Stomach (tissue), 4 donors: Measurements from ENCODE around the gene FMN1.

Experiments
- CTCF ChIP-seq, 7 experiments: fragments of 450-650 bp in 4 of 7; fragments of 200-600 bp in 3 of 7; sonication (generic) in 3 of 7; IDR thresholded peaks; one replicate each; pipeline ENCODE4 v1.5.1; 2016 to 2019; ENCODE audit warnings: antibody characterized with exemption in 7 of 7, control low read depth in 2 of 7, mild to moderate bottlenecking in 1 of 7
- POLR2AphosphoS5 ChIP-seq, 3 donors: sonication (generic); formaldehyde crosslinking; IDR thresholded peaks; one replicate each; pipeline ENCODE4 v1.6.1; 2016; ENCODE audit warnings: antibody characterized with exemption in 3 of 3

- TF ChIP-seq CTCF (IDR thresholded peaks at IDR 0.05) (no peak), POLR2AphosphoS5 (IDR thresholded peaks at IDR 0.05) (no peak)
Measured at GRCh38 chr15:32792436-32792835, 402.1 kb downstream of the FMN1 start.
